ENCODE data around the gene GTF2E1. TPM values are rescaled to one million over a fixed set of nuclear protein-coding genes. Genes with fewer than 3 reads are reported as not detected.
"Not testable (repeated sequence)": the region's sequence is repeated elsewhere in the genome, so short reads cannot be mapped to it uniquely, and the experiment has no call there.

GTF2E1 gene
- total RNA-seq: 7.9 TPM

GRCh38 chr3:120742198-120742848, at the start of gene GTF2E1, which contains the start of gene RABL3:
GTF2E1 (plus strand) TSS chr3:120742744; CDS start chr3:120750553, 7,809 bp downstream.
RABL3 (minus strand) TSS chr3:120742516; CDS start chr3:120742507, 9 bp downstream.
- Histone ChIP-seq H3K27me3 (ENCODE audit: insufficient read depth, low read length) (no peaks in the 10 kb centered on the region), H3K4me1 (ENCODE audit: insufficient read depth, low read length) (peaks cover 23% of the 10 kb centered on the region), H3K9me3 (ENCODE audit: low read depth, low read length) (no peaks in the 10 kb centered on the region), H3K4me3 (ENCODE audit: low read length) (peak within 1 kb of the TSS; percentile 84)

GRCh38 chr3:120693439-120694171, 48.9 kb upstream of the GTF2E1 start:
- Histone ChIP-seq H3K4me3 (ENCODE audit: low read length) (no peak overlapping the region), H3K9me3 (ENCODE audit: low read depth, low read length) (no peaks in the 10 kb centered on the region), H3K4me1 (ENCODE audit: insufficient read depth, low read length) (no peaks in the 10 kb centered on the region), H3K27me3 (ENCODE audit: insufficient read depth, low read length) (no peaks in the 10 kb centered on the region)

GRCh38 chr3:120699333-120699732, 43.2 kb upstream of the GTF2E1 start:
- Histone ChIP-seq H3K27me3 (ENCODE audit: insufficient read depth, low read length) (no peaks in the 10 kb centered on the region), H3K4me1 (ENCODE audit: insufficient read depth, low read length) (no peaks in the 10 kb centered on the region), H3K4me3 (ENCODE audit: low read length) (no peak overlapping the region), H3K9me3 (ENCODE audit: low read depth, low read length) (no peaks in the 10 kb centered on the region)

- no peak overlapping the region for H3K4me3 ChIP-seq (ENCODE audit: low read length)
- no peaks in the 10 kb centered on the region for H3K27me3 ChIP-seq (ENCODE audit: insufficient read depth, low read length)
- H3K4me1 ChIP-seq (ENCODE audit: insufficient read depth, low read length): no peaks in the 10 kb centered on the region
- H3K9me3 ChIP-seq (ENCODE audit: low read depth, low read length): no peaks in the 10 kb centered on the region
These were observed 36.5 kb upstream of the GTF2E1 start for GRCh38 chr3:120705884-120706582.

GRCh38 chr3:120706950-120707349, 35.6 kb upstream of the GTF2E1 start:
- Histone ChIP-seq H3K9me3 (ENCODE audit: low read depth, low read length) (no peaks in the 10 kb centered on the region), H3K4me1 (ENCODE audit: insufficient read depth, low read length) (no peaks in the 10 kb centered on the region), H3K4me3 (ENCODE audit: low read length) (no peak overlapping the region), H3K27me3 (ENCODE audit: insufficient read depth, low read length) (no peaks in the 10 kb centered on the region)

GRCh38 chr3:120708408-120708807, 34.1 kb upstream of the GTF2E1 start:
- Histone ChIP-seq H3K4me1 (ENCODE audit: insufficient read depth, low read length) (no peaks in the 10 kb centered on the region), H3K9me3 (ENCODE audit: low read depth, low read length) (no peaks in the 10 kb centered on the region), H3K4me3 (ENCODE audit: low read length) (no peak overlapping the region), H3K27me3 (ENCODE audit: insufficient read depth, low read length) (no peaks in the 10 kb centered on the region)

GRCh38 chr3:120710369-120710768, 32.2 kb upstream of the GTF2E1 start:
- no peak overlapping the region for H3K4me3 ChIP-seq (ENCODE audit: low read length)
- H3K27me3 ChIP-seq (ENCODE audit: insufficient read depth, low read length): no peaks in the 10 kb centered on the region
- H3K9me3 ChIP-seq (ENCODE audit: low read depth, low read length): no peaks in the 10 kb centered on the region
- no peaks in the 10 kb centered on the region for H3K4me1 ChIP-seq (ENCODE audit: insufficient read depth, low read length)

- Histone ChIP-seq H3K4me3 (ENCODE audit: low read length) (no peak overlapping the region), H3K27me3 (ENCODE audit: insufficient read depth, low read length) (no peaks in the 10 kb centered on the region), H3K4me1 (ENCODE audit: insufficient read depth, low read length) (no peaks in the 10 kb centered on the region), H3K9me3 (ENCODE audit: low read depth, low read length) (no peaks in the 10 kb centered on the region)
These were observed 29.3 kb upstream of the GTF2E1 start for GRCh38 chr3:120713262-120713661.

- Histone ChIP-seq H3K4me1 (ENCODE audit: insufficient read depth, low read length) (peaks cover 11% of the 10 kb centered on the region), H3K4me3 (ENCODE audit: low read length) (peak overlapping the region; percentile 3)
- H3K27me3 ChIP-seq (ENCODE audit: insufficient read depth, low read length); H3K9me3 ChIP-seq (ENCODE audit: low read depth, low read length): not testable (repeated sequence)
These were observed 23.2 kb upstream of the GTF2E1 start for GRCh38 chr3:120719167-120719834.

- H3K4me1 ChIP-seq (ENCODE audit: insufficient read depth, low read length): no peaks in the 10 kb centered on the region
- no peaks in the 10 kb centered on the region for H3K27me3 ChIP-seq (ENCODE audit: insufficient read depth, low read length)
- H3K4me3 ChIP-seq (ENCODE audit: low read length): no peak overlapping the region
- H3K9me3 ChIP-seq (ENCODE audit: low read depth, low read length): no peaks in the 10 kb centered on the region
These were observed 15.8 kb upstream of the GTF2E1 start for GRCh38 chr3:120726791-120727190.

- no peaks in the 10 kb centered on the region for H3K9me3 ChIP-seq (ENCODE audit: low read depth, low read length)
- H3K4me1 ChIP-seq (ENCODE audit: insufficient read depth, low read length): no peaks in the 10 kb centered on the region
- no peaks in the 10 kb centered on the region for H3K27me3 ChIP-seq (ENCODE audit: insufficient read depth, low read length)
- no peak overlapping the region for H3K4me3 ChIP-seq (ENCODE audit: low read length)
These were observed 11.7 kb upstream of the GTF2E1 start for GRCh38 chr3:120730576-120731542.

GRCh38 chr3:120738006-120738405, 4.5 kb upstream of the GTF2E1 start:
- not testable (repeated sequence) for H3K4me3 ChIP-seq (ENCODE audit: low read length); H3K9me3 ChIP-seq (ENCODE audit: low read depth, low read length); H3K4me1 ChIP-seq (ENCODE audit: insufficient read depth, low read length); H3K27me3 ChIP-seq (ENCODE audit: insufficient read depth, low read length)

GRCh38 chr3:120741320-120741719, 1.2 kb upstream of the GTF2E1 start:
- Histone ChIP-seq H3K4me1 (ENCODE audit: insufficient read depth, low read length) (peaks cover 23% of the 10 kb centered on the region), H3K9me3 (ENCODE audit: low read depth, low read length) (no peaks in the 10 kb centered on the region)

GRCh38 chr3:120741837-120742197, 727 bp upstream of the GTF2E1 start:
- Histone ChIP-seq H3K9me3 (ENCODE audit: low read depth, low read length) (no peaks in the 10 kb centered on the region), H3K27me3 (ENCODE audit: insufficient read depth, low read length) (no peaks in the 10 kb centered on the region), H3K4me3 (ENCODE audit: low read length) (peak overlapping the region; percentile 84), H3K4me1 (ENCODE audit: insufficient read depth, low read length) (peaks cover 23% of the 10 kb centered on the region)

More at GRCh38 chr3:120741320-120741719, 1.2 kb upstream of the GTF2E1 start:
- H3K27me3 ChIP-seq (ENCODE audit: insufficient read depth, low read length): no peaks in the 10 kb centered on the region
- H3K4me3 ChIP-seq (ENCODE audit: low read length): no peak overlapping the region

All from mononuclear cell (primary cell).